ENCODE data around the gene PDXK. TPM values are rescaled to one million over a fixed set of nuclear protein-coding genes. Genes with fewer than 3 reads are reported as not detected.

The PDXK gene
- total and polyA plus RNA-seq, 2 of the 8 experiments (the other 6 are each of a cell fraction or from before 2014, with no cell fraction given) = 78.0 to 112 TPM

- no peaks in the 10 kb centered on the region for H3K9me3 ChIP-seq (ENCODE audit: insufficient read depth in 2 of 2, low read depth in 1 of 2, low read length in 1 of 2)
- TF ChIP-seq SUZ12 (IDR thresholded peaks at IDR 0.05; ENCODE audit: low read length) = no peak
- TF ChIP-seq GTF2F1 (IDR thresholded peaks at IDR 0.05; ENCODE audit: borderline replicate concordance, low read depth, low read length) = no peak
- no peak for TF ChIP-seq EP300 (IDR thresholded peaks at IDR 0.05; ENCODE audit: borderline replicate concordance in 1 of 2, low read depth in 2 of 2, low read length in 2 of 2)
- no peak for TF ChIP-seq BACH1 (IDR thresholded peaks at IDR 0.05; ENCODE audit: low read length)
- TF ChIP-seq TEAD4 (IDR thresholded peaks at IDR 0.05; ENCODE audit: low read depth, low read length) = no peak
- no peak for TF ChIP-seq RAD21 (IDR thresholded peaks at IDR 0.05 in 1 of 2, conservative IDR thresholded peaks at IDR 0.05 in 1 of 2; ENCODE audit: low read depth in 2 of 2, low read length in 2 of 2)
- no peak overlapping the region for H2BK5ac ChIP-seq (ENCODE audit: low read depth, low read length)
- WGBS, 2 experiments (ENCODE audit: extremely low coverage in 1 of 2, insufficient coverage in 1 of 2, insufficient read length in 1 of 2, insufficient replicate concordance in 2 of 2, low coverage in 1 of 2, low lambda C conversion rate in 2 of 2, missing lambda C conversion rate in 1 of 2) = 89% methylated on average over 10 of the region's 11 CpGs; no CpG with 5 or more reads in 1 of the 2 experiments
- peaks cover 0 to 30% (median 12%) of the 10 kb centered on the region in 4 experiments; a peak in 6 of 8 replicates for H3K36me3 ChIP-seq (ENCODE audit: control insufficient read depth in 2 of 4, insufficient read depth in 4 of 4, low read length in 3 of 4)
- peaks cover 0 to 7% (median 0%) of the 10 kb centered on the region in 4 experiments; a peak in 2 of 7 replicates for H3K4me1 ChIP-seq (replicated peaks in 1 of 4; ENCODE audit: control insufficient read depth in 3 of 4, insufficient read depth in 4 of 4, low read length in 3 of 4)
- no peak overlapping the region for H3K4ac ChIP-seq (replicated peaks; ENCODE audit: insufficient read length, low read depth, low read length)
- no peak for DNase-seq (ENCODE audit: low read depth in 1 of 2, low spot score in 2 of 2)
- no peak overlapping the region for H2BK12ac ChIP-seq (ENCODE audit: low read depth, low read length)
- no peak overlapping the region for H4K8ac ChIP-seq (ENCODE audit: extremely low read depth, insufficient read depth, low read length)
- H3K4me2 ChIP-seq (ENCODE audit: insufficient read depth in 1 of 2, low read depth in 2 of 2, low read length in 2 of 2) = no peak overlapping the region
- H3K27ac ChIP-seq (ENCODE audit: low read depth, low read length) = no peak overlapping the region
- no peak overlapping the region for H3K14ac ChIP-seq (ENCODE audit: insufficient read length)
- ChIA-PET CTCF (ENCODE audit: partially characterized antibody) (interaction anchor here (0.8 kb wide), 1 partner anchor 43 kb away, joined by 3 read pairs; no protein-coding TSS in a partner anchor), POLR2A (ENCODE audit: partially characterized antibody) (interaction anchor here (0.6 to 1.1 kb wide), 4 partner anchors 9 to 26 kb away, joined by 3 read pairs; no protein-coding TSS in a partner anchor)
- H3K23ac ChIP-seq (ENCODE audit: insufficient read length) = no peak overlapping the region
- no peak overlapping the region for H3K9ac ChIP-seq (replicated peaks in 1 of 4; ENCODE audit: extremely low read depth in 1 of 4, low read depth in 3 of 4, low read length in 3 of 4)
- H2AFZ ChIP-seq (ENCODE audit: low read length) = no peak overlapping the region
- no peak overlapping the region for H4K5ac ChIP-seq (ENCODE audit: insufficient read length, low read depth, low read length)
- no peaks in the 10 kb centered on the region for H3K23me2 ChIP-seq (ENCODE audit: low read depth, low read length)
- no peak overlapping the region for H2AK5ac ChIP-seq (ENCODE audit: low read depth, low read length)
- H4K20me1 ChIP-seq (replicated peaks in 1 of 2; ENCODE audit: control insufficient read depth in 1 of 2, insufficient read depth in 2 of 2, low read length in 2 of 2) = no peaks in the 10 kb centered on the region
- H2BK20ac ChIP-seq (ENCODE audit: low read length) = no peak overlapping the region
- H2BK120ac ChIP-seq (replicated peaks; ENCODE audit: low read depth, low read length) = no peak overlapping the region
- no peaks in the 10 kb centered on the region for H3K79me1 ChIP-seq (ENCODE audit: low read depth, low read length)
- H3K27me3 ChIP-seq (replicated peaks in 1 of 4; ENCODE audit: control insufficient read depth in 3 of 4, extremely low read depth in 1 of 4, insufficient read depth in 3 of 4, low read length in 3 of 4) = no peaks in the 10 kb centered on the region
- H3K18ac ChIP-seq (ENCODE audit: extremely low read depth, low read length) = no peak overlapping the region
- no peak overlapping the region for H2BK15ac ChIP-seq (ENCODE audit: low read length)
- H3K79me2 ChIP-seq (ENCODE audit: control insufficient read depth in 1 of 2, insufficient read depth in 2 of 2, low read length in 2 of 2) = no peaks in the 10 kb centered on the region
- no peak overlapping the region for H3K56ac ChIP-seq (replicated peaks; ENCODE audit: insufficient read length, low read depth, low read length)
- H3K4me3 ChIP-seq (ENCODE audit: extremely low read depth in 1 of 4, insufficient read depth in 2 of 4, low read depth in 3 of 4, low read length in 4 of 4) = no peak overlapping the region
- FAIRE-seq = no peak
- no peak overlapping the region for H4K91ac ChIP-seq (replicated peaks; ENCODE audit: insufficient read length, low read length)
Observed at GRCh38 chr21:43697758-43698643, 20.9 kb upstream of the PDXK start.

Data from H1 (cell line).